Stimulated activated CD8-positive, alpha-beta memory T cell treated with anti-CD3 and anti-CD28 coated beads, Interleukin-2, amount 100 ng/mL, for 1 hour (primary cell): ENCODE measurements around the gene NRBP1.
A peak's percentile ranks its signal among the peaks of the same experiment; 100 is the strongest.
"Not testable (repeated sequence)": the region's sequence is repeated elsewhere in the genome, so short reads cannot be mapped to it uniquely, and the experiment has no call there.

Experiments used
- DNase-seq, 2 donors: peaks; one replicate each; pipeline ENCODE4 v3.0.0-alpha.2; 2020; ENCODE audit warnings: low read depth in 2 of 2

Gene NRBP1

GRCh38 chr2:27421660-27422250 lies 6.7 kb upstream of the NRBP1 start:
- DNase-seq: no peak

DNA sequence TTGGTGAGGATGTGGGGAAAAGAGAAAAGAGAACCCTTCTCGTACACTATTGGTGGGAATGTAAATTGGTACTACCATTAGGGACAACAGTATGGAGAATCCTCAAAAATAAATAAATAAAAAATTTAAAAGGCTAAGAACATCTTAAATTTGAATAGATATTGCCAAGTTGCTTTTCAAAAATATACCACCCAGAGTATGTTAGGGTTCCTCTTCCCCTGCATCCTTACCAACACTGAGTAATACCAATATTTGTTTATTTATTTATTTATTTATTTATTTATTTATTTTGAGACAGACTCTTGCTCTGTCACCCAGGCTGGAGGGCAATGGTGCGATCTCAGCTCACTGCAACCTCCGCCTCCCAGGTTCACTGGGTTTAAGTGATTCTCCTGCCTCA lies 5.5 kb upstream of the NRBP1 start:
- DNase-seq: no peak

- DNase-seq: not testable (repeated sequence)
Observed at GRCh38 chr2:27425039-27425438, 3.4 kb upstream of the NRBP1 start.

GRCh38 chr2:27427863-27428212 lies 593 bp upstream of the NRBP1 start:
- DNase-seq: no peak

- DNase-seq: peak; percentile 44 to 56
Observed at GRCh38 chr2:27428978-27429541, 629 bp downstream of the NRBP1 start.

DNA sequence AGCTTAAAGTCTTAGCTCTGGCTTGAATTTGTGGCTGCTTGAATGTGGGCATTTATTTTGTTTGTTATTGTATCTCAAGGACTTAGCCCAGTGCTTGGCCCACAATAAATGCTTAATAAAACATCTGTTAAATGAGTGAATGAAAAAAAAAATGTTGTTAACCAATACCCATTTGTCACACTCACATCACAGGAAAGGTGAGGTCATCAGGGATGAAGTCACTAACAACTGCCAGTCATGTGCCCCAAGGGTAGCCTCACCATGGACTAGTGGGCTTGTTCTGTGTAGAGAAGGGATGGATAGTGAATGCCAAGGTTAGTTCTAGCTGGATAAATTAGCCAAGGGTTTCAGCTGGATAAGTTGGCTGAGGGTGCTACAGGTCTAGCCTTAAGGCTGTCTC lies 3.0 kb downstream of the NRBP1 start:
- DNase-seq: no peak

- no peak for DNase-seq
Observed at GRCh38 chr2:27435628-27436027, 7.2 kb downstream of the NRBP1 start.

GRCh38 chr2:27441226-27441926 lies 12.9 kb downstream of the NRBP1 start:
- no peak for DNase-seq

DNA sequence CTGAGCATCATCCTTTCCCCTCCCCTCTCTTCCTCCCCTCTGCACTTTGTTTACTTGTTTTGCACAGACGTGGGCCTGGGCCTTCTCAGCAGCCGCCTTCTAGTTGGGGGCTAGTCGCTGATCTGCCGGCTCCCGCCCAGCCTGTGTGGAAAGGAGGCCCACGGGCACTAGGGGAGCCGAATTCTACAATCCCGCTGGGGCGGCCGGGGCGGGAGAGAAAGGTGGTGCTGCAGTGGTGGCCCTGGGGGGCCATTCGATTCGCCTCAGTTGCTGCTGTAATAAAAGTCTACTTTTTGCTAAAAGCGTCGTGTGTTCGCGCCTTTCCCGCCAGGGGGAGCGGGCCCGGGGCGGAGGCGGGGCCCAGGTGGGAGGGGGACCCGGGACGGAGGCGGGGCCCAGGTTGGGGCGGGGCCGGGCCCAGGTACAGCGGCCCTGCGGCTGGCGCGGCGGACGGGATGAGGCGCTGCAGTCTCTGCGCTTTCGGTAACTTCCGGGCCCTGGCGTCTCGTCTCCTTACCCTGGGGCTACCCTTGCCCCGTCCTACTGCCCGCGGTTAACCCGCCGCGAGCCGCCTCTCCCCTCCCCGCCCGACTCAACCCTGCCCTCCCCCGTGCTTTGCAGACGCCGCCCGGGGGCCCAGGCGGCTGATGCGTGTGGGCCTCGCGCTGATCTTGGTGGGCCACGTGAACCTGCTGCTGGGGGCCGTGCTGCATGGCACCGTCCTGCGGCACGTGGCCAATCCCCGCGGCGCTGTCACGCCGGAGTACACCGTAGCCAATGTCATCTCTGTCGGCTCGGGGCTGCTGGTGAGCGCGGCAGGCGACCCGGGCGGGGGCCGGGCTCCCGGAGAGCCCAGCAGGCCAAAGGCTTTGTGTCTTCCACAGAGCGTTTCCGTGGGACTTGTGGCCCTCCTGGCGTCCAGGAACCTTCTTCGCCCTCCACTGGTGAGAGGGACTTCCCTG lies 13.8 kb downstream of the NRBP1 start, which contains the start of gene KRTCAP3:
Gene KRTCAP3, plus strand, starts transcription at position 424 of the 962 bp plus-strand sequence. Its CDS starts 32 bp downstream, at position 456.
- peak; percentile 8 to 12 for DNase-seq

- DNase-seq: no peak
Observed at GRCh38 chr2:27442920-27443282, 14.5 kb downstream of the NRBP1 start.

GRCh38 chr2:27445155-27445554 lies 16.7 kb downstream of the NRBP1 start:
- DNase-seq: no peak

- DNase-seq: no peak
Observed at GRCh38 chr2:27445615-27446014, 17.2 kb downstream of the NRBP1 start.

DNA sequence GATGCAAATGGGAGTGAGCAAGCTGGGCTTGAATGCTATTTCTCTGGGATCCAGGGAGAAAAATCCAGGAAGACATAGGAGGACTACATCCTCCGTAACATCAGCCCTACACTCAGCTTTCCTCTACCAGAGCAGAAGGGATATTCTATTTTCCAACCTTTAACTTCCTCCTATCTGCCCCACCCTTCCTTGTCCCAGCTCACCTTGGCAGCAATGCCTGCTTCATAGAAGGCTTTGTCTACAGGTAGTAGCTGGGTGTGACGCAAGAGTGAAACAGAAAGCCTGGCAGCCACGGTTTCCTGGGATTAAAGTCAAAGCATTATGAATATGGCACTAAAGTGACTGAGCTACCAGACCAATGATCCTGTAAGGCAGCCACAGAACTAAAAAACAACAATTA lies 17.6 kb downstream of the NRBP1 start:
- DNase-seq: no peak

DNA sequence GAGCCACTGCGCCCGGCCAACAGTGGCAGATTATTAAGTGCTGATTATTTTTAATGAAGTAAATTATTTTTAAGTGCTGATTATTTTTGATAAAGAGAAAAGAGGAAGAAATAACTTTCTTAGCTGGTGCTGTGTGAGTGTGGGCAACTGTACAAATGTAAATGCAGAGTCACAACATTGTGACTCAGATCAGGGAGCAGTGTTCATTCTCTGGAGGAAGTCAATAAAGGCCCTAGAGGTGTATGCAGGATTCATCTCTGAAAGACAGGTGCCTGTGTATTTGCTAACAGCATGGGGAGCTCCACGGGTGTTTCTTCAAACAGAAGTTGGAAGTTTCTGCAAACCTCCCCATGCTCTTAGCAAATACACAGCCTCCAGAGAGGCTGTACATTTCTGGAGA lies 19.9 kb downstream of the NRBP1 start:
- DNase-seq: no peak

GRCh38 chr2:27451095-27451494 lies 22.7 kb downstream of the NRBP1 start:
- no peak for DNase-seq

- no peak for DNase-seq
Observed at GRCh38 chr2:27453968-27454367, 25.5 kb downstream of the NRBP1 start.

DNA sequence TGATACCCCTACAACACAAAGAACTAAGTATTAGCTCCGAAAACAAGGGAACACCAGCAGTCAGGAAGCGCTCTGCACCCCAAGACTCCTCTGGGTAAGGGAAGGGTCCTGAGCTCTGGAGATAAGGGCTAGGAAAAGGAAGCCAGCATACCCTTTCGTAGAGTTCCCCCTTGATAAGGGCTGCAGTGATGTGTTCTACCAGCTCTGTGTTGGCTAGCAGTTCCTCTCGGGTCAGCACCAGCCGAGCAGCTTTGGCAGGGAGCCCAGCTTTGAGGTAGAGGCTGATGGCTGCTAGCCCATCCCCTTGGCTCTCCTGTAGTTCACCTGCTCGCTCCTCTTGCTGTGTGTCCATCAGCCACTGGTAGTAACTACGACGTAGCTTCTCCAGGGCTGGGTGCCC lies 32.7 kb downstream of the NRBP1 start:
- no peak for DNase-seq

DNA sequence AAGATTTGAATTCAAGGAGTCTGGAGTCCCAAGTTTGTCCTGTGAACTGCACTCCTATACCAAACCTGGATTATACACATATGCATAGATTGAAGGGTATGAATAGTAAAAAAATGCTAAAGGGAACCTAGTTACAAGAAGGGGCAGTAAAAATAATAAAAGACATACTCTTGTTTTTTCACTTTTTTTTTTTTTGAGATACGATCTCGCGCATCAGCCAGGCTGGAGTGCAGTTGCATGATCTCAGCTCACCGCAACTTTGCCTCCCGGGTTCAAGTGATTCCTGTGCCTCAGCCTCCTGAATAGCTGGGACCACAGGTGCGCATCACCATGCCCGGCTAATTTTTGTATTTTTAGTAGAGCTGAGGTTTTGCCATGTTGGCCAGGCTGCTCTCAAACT lies 36.0 kb downstream of the NRBP1 start:
- no peak for DNase-seq

DNA sequence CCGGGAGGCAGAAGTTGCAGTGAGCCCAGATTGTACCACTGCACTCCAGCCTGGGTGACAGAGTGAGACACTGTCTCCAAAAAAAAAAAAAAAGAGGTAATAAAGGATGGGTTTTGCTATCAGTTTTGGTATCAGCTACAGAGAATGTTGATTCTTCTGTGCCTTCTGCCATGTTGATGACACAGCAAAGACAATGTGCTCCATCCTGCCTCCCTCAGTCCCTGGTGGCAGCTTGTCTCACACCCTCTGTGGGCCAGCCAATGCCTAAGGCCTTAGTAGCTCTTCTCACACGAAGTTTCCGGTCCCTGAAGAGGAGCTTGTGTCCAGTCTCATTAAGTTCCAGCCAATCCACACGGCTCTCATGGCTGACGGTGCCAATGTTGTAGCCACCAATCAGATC lies 43.5 kb downstream of the NRBP1 start:
- DNase-seq: no peak

DNA sequence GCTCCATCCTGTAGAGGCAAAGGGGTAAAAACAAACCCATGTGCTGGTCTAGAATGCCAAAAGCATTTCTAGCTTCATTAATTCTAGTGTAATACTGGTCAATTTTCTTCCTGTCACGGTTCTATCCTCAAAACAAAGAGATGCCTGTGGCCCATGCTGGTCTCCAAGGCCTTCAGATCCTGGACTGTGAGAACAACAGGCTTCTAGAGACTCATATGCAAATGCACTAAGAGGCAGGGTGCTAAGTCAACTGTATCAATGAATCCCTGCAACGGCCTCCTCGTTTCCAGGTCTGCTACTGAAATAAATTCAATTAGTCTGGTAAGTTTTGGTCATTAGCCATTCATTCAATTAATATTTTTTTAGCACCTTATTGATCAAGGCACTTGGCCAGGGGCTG lies 57.1 kb downstream of the NRBP1 start:
- DNase-seq: no peak

- DNase-seq: no peak
Observed at GRCh38 chr2:27489118-27489497, 60.7 kb downstream of the NRBP1 start.
